Breast epithelium (tissue), 3 donors: ENCODE measurements around the gene B4GALT2.

Experiments used
- POLR2A ChIP-seq: fragments of 450-650 bp; IDR thresholded peaks from one replicate; pipeline ENCODE4 v1.6.1; 2016; ENCODE audit warnings: antibody characterized with exemption, mild to moderate bottlenecking, moderate library complexity
- POLR2AphosphoS5 ChIP-seq, 3 donors: sonication (generic); formaldehyde crosslinking; IDR thresholded peaks; one replicate each; pipeline ENCODE4 v1.6.1; 2017; ENCODE audit warnings: antibody characterized with exemption in 3 of 3
- TF ChIP-seq, protein P1 (sequence below), 3 donors: fragments of 450-650 bp; IDR thresholded peaks; one replicate each; pipeline ENCODE4 v1.5.1; 2016 to 2017; ENCODE audit warnings: antibody characterized with exemption in 3 of 3, mild to moderate bottlenecking in 3 of 3, moderate library complexity in 3 of 3

DNA sequence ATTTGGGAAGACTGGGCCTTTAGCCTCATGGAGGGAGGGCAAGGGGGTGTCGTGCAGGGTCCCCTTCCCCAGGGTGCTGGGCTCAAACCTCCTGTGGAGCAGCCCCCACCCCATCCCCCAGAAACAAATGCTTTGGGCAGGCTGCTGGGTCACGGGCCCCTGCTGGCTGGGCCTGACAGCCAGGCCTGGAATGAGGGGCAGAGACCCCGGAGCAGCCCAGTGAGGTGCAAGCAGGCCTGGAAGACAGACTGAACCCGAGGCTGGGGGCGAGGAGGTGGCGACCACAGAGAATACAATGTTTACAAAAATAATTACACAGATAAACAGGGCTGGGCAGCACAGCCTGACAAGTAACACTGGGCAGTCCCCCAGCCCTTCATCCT lies 17.7 kb downstream of the B4GALT2 start:
- no peak for TF ChIP-seq POLR2A
- TF ChIP-seq, protein P1, sequence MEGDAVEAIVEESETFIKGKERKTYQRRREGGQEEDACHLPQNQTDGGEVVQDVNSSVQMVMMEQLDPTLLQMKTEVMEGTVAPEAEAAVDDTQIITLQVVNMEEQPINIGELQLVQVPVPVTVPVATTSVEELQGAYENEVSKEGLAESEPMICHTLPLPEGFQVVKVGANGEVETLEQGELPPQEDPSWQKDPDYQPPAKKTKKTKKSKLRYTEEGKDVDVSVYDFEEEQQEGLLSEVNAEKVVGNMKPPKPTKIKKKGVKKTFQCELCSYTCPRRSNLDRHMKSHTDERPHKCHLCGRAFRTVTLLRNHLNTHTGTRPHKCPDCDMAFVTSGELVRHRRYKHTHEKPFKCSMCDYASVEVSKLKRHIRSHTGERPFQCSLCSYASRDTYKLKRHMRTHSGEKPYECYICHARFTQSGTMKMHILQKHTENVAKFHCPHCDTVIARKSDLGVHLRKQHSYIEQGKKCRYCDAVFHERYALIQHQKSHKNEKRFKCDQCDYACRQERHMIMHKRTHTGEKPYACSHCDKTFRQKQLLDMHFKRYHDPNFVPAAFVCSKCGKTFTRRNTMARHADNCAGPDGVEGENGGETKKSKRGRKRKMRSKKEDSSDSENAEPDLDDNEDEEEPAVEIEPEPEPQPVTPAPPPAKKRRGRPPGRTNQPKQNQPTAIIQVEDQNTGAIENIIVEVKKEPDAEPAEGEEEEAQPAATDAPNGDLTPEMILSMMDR (IDR thresholded peaks at IDR 0.05) = no peak
- TF ChIP-seq POLR2AphosphoS5 (IDR thresholded peaks at IDR 0.05) = no peak
